GM19239 (cell line): ENCODE measurements around the gene REPS2.

Experiments used
- DNase-seq: peaks from one replicate; pipeline ENCODE4 v3.0.0; 2011; ENCODE audit warnings: low spot score; ENCODE audit not compliant: insufficient read length
- FAIRE-seq: peaks from 2 replicates; lab custom pipeline; 2011; peaks lifted over from hg19 to GRCh38; lab: Jason Lieb, UNC

Gene REPS2

GRCh38 chrX:17031827-17032226 is 85.4 kb downstream of the REPS2 start:
- DNase-seq (no peak), FAIRE-seq (no peak)

GRCh38 chrX:17032351-17032750 is 85.9 kb downstream of the REPS2 start:
- FAIRE-seq, result no peak
- no peak for DNase-seq

GRCh38 chrX:17033225-17033624 is 86.8 kb downstream of the REPS2 start:
- no peak for FAIRE-seq

GRCh38 chrX:17035111-17035510 is 88.7 kb downstream of the REPS2 start:
- DNase-seq, result no peak
- FAIRE-seq, result no peak

More at GRCh38 chrX:17033225-17033624, 86.8 kb downstream of the REPS2 start:
- DNase-seq, result no peak

- DNase-seq, result no peak
- no peak for FAIRE-seq
Observed at GRCh38 chrX:17036171-17036961, 89.9 kb downstream of the REPS2 start.

GRCh38 chrX:17038277-17038676 is 91.8 kb downstream of the REPS2 start:
- no peak for DNase-seq
- FAIRE-seq, result no peak

- FAIRE-seq (no peak), DNase-seq (no peak)
Observed at GRCh38 chrX:17038681-17039161, 92.3 kb downstream of the REPS2 start.

- FAIRE-seq, result no peak
- no peak for DNase-seq
Observed at GRCh38 chrX:17039826-17040225, 93.4 kb downstream of the REPS2 start.

GRCh38 chrX:17040711-17041110 is 94.3 kb downstream of the REPS2 start:
- DNase-seq (no peak), FAIRE-seq (no peak)

- peak; percentile 64 for FAIRE-seq
Observed at GRCh38 chrX:17042037-17042436, 95.6 kb downstream of the REPS2 start.

GRCh38 chrX:17046478-17047097 is 100.1 kb downstream of the REPS2 start:
- peak; percentile 5 for DNase-seq
- FAIRE-seq, result peak; percentile 96

More at GRCh38 chrX:17042037-17042436, 95.6 kb downstream of the REPS2 start:
- no peak for DNase-seq

GRCh38 chrX:17047224-17047623 is 100.8 kb downstream of the REPS2 start:
- FAIRE-seq (no peak), DNase-seq (no peak)

GRCh38 chrX:17052210-17052609 is 105.8 kb downstream of the REPS2 start:
- DNase-seq (no peak), FAIRE-seq (no peak)

GRCh38 chrX:17052793-17053192 is 106.3 kb downstream of the REPS2 start:
- no peak for DNase-seq
- FAIRE-seq, result no peak

- no peak for DNase-seq
- FAIRE-seq, result no peak
Observed at GRCh38 chrX:17053502-17053901, 107.0 kb downstream of the REPS2 start.

GRCh38 chrX:17056868-17057608 is 110.6 kb downstream of the REPS2 start:
- FAIRE-seq (no peak), DNase-seq (no peak)

GRCh38 chrX:17062065-17062464 is 115.6 kb downstream of the REPS2 start:
- DNase-seq, result no peak
- FAIRE-seq, result no peak

- DNase-seq, result no peak
- no peak for FAIRE-seq
Observed at GRCh38 chrX:17065100-17065499, 118.6 kb downstream of the REPS2 start.

- FAIRE-seq, result no peak
- no peak for DNase-seq
Observed at GRCh38 chrX:17067534-17067933, 121.1 kb downstream of the REPS2 start.

GRCh38 chrX:17072301-17072700 is 125.8 kb downstream of the REPS2 start:
- FAIRE-seq (no peak), DNase-seq (no peak)

GRCh38 chrX:17072721-17073230 is 126.3 kb downstream of the REPS2 start:
- no peak for FAIRE-seq
- no peak for DNase-seq
